Measurements from ENCODE around the gene KIF25. TPM values are rescaled to one million over a fixed set of nuclear protein-coding genes. Genes with fewer than 3 reads are reported as not detected.
A peak's percentile ranks its signal among the peaks of the same experiment; 100 is the strongest.

The KIF25 gene
- total RNA-seq, 1 experiment from 2014 or later, result 0.28 TPM

DNA sequence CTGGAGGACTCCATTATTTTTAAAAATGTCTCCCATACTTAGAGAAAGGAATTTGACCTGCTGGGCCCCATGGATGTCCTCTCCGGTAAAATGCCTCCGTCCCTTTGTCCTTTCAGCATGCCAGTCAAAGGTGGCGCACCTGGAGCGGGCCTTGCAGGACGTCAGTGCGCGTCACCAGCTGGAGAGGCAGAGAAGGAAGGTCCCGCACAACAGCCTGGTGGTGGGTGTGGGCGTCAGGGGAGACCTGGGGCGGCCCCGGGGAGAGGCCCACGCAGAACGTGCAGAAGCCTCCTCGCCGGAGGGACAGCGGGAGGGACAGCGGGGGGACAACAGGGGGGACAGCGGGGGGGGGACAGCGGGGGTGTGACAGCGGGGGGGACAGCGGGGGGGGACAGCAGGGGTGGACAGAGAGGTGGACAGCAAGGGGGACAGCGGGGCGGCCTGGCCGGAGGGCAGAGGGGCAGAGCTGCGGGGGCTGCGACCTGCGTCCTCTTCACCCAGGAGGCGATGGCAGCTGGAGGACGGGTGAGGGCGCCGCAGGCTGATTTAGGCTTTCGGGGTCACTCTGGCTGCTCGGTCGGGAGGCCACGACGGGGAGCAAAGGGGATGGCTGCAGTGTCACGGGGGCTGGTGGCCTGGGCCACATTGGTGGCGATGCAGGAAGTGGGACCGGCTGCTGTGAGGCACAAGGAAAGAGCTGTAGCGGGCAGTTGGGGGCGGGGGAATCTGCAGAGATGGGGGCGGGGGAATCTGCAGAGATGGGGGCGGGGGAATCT is 859 bp upstream of the KIF25 start (continued):
- TF ChIP-seq, protein P1, sequence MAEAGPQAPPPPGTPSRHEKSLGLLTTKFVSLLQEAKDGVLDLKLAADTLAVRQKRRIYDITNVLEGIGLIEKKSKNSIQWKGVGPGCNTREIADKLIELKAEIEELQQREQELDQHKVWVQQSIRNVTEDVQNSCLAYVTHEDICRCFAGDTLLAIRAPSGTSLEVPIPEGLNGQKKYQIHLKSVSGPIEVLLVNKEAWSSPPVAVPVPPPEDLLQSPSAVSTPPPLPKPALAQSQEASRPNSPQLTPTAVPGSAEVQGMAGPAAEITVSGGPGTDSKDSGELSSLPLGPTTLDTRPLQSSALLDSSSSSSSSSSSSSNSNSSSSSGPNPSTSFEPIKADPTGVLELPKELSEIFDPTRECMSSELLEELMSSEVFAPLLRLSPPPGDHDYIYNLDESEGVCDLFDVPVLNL (CRISPR knock-in tag; IDR thresholded peaks at IDR 0.05; ENCODE audit: borderline replicate concordance, low read depth), result no peak
- TF ChIP-seq, protein P2, sequence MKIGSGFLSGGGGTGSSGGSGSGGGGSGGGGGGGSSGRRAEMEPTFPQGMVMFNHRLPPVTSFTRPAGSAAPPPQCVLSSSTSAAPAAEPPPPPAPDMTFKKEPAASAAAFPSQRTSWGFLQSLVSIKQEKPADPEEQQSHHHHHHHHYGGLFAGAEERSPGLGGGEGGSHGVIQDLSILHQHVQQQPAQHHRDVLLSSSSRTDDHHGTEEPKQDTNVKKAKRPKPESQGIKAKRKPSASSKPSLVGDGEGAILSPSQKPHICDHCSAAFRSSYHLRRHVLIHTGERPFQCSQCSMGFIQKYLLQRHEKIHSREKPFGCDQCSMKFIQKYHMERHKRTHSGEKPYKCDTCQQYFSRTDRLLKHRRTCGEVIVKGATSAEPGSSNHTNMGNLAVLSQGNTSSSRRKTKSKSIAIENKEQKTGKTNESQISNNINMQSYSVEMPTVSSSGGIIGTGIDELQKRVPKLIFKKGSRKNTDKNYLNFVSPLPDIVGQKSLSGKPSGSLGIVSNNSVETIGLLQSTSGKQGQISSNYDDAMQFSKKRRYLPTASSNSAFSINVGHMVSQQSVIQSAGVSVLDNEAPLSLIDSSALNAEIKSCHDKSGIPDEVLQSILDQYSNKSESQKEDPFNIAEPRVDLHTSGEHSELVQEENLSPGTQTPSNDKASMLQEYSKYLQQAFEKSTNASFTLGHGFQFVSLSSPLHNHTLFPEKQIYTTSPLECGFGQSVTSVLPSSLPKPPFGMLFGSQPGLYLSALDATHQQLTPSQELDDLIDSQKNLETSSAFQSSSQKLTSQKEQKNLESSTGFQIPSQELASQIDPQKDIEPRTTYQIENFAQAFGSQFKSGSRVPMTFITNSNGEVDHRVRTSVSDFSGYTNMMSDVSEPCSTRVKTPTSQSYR (CRISPR knock-in tag; IDR thresholded peaks at IDR 0.05), result peak; percentile 30; the same call in 1 of the 2 replicates
- TF ChIP-seq, protein P3, sequence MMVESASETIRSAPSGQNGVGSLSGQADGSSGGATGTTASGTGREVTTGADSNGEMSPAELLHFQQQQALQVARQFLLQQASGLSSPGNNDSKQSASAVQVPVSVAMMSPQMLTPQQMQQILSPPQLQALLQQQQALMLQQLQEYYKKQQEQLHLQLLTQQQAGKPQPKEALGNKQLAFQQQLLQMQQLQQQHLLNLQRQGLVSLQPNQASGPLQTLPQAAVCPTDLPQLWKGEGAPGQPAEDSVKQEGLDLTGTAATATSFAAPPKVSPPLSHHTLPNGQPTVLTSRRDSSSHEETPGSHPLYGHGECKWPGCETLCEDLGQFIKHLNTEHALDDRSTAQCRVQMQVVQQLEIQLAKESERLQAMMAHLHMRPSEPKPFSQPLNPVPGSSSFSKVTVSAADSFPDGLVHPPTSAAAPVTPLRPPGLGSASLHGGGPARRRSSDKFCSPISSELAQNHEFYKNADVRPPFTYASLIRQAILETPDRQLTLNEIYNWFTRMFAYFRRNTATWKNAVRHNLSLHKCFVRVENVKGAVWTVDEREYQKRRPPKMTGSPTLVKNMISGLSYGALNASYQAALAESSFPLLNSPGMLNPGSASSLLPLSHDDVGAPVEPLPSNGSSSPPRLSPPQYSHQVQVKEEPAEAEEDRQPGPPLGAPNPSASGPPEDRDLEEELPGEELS (CRISPR knock-in tag; IDR thresholded peaks at IDR 0.05), result peak; percentile 48; the same call in 1 of the 2 replicates
- TF ChIP-seq ETV6 (CRISPR knock-in tag; IDR thresholded peaks at IDR 0.05), result no peak
- TF ChIP-seq, protein P4, sequence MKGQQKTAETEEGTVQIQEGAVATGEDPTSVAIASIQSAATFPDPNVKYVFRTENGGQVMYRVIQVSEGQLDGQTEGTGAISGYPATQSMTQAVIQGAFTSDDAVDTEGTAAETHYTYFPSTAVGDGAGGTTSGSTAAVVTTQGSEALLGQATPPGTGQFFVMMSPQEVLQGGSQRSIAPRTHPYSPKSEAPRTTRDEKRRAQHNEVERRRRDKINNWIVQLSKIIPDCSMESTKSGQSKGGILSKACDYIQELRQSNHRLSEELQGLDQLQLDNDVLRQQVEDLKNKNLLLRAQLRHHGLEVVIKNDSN (CRISPR knock-in tag; IDR thresholded peaks at IDR 0.05), result no peak

DNA sequence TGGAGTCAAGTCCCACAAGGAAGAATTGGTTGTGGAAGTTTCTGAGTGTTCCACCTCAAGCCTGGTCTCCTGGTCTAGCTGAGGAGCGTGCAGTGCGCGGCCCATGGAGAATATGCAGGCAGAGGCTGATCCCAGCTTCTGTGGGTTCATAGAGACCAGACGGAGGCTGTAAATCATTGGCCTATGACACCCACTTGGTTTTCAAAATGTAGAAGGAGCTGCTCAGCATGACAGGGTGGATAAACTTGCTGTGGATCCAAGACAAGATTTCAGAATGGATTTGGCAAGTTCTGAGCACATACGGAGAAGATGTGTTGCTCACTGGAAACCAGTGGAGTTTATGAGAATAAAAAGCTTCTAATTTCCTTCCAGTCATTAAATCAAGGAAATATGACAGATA is 744 bp downstream of the KIF25 start:
- H3K4me3 Mint-ChIP-seq, result no peak overlapping the region
- CTCF ChIA-PET, result interaction anchor here (1.3 to 1.9 kb wide), 2 partner anchors 30 to 62 kb away, joined by 3 to 5 read pairs; no protein-coding TSS in a partner anchor
- H3K4me1 Mint-ChIP-seq, result peaks cover 5% of the 10 kb centered on the region
- DNase-seq (ENCODE audit: low spot score) (no peak), ATAC-seq (no peak)
- H3K9me3 Mint-ChIP-seq, result peaks cover 15% of the 10 kb centered on the region
- H3K27ac Mint-ChIP-seq, result no peak overlapping the region
- POLR2A ChIA-PET, result no interaction called here
- H3K27me3 Mint-ChIP-seq (ENCODE audit: low read depth), result no peaks in the 10 kb centered on the region
- peaks cover 9% of the 10 kb centered on the region; the same call in 1 of the 2 replicates for H3K36me3 Mint-ChIP-seq
- TF ChIP-seq, protein P5, sequence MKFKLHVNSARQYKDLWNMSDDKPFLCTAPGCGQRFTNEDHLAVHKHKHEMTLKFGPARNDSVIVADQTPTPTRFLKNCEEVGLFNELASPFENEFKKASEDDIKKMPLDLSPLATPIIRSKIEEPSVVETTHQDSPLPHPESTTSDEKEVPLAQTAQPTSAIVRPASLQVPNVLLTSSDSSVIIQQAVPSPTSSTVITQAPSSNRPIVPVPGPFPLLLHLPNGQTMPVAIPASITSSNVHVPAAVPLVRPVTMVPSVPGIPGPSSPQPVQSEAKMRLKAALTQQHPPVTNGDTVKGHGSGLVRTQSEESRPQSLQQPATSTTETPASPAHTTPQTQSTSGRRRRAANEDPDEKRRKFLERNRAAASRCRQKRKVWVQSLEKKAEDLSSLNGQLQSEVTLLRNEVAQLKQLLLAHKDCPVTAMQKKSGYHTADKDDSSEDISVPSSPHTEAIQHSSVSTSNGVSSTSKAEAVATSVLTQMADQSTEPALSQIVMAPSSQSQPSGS (CRISPR knock-in tag; IDR thresholded peaks at IDR 0.05; ENCODE audit: borderline replicate concordance, low read depth), result no peak
- TF ChIP-seq RORB (CRISPR knock-in tag; IDR thresholded peaks at IDR 0.05) (no peak), ZNF396 (CRISPR knock-in tag; IDR thresholded peaks at IDR 0.05; ENCODE audit: borderline replicate concordance) (no peak), SP1 (CRISPR knock-in tag; conservative IDR thresholded peaks at IDR 0.05) (no peak), CREB1 (CRISPR knock-in tag; IDR thresholded peaks at IDR 0.05) (no peak)
- TF ChIP-seq, protein P6, sequence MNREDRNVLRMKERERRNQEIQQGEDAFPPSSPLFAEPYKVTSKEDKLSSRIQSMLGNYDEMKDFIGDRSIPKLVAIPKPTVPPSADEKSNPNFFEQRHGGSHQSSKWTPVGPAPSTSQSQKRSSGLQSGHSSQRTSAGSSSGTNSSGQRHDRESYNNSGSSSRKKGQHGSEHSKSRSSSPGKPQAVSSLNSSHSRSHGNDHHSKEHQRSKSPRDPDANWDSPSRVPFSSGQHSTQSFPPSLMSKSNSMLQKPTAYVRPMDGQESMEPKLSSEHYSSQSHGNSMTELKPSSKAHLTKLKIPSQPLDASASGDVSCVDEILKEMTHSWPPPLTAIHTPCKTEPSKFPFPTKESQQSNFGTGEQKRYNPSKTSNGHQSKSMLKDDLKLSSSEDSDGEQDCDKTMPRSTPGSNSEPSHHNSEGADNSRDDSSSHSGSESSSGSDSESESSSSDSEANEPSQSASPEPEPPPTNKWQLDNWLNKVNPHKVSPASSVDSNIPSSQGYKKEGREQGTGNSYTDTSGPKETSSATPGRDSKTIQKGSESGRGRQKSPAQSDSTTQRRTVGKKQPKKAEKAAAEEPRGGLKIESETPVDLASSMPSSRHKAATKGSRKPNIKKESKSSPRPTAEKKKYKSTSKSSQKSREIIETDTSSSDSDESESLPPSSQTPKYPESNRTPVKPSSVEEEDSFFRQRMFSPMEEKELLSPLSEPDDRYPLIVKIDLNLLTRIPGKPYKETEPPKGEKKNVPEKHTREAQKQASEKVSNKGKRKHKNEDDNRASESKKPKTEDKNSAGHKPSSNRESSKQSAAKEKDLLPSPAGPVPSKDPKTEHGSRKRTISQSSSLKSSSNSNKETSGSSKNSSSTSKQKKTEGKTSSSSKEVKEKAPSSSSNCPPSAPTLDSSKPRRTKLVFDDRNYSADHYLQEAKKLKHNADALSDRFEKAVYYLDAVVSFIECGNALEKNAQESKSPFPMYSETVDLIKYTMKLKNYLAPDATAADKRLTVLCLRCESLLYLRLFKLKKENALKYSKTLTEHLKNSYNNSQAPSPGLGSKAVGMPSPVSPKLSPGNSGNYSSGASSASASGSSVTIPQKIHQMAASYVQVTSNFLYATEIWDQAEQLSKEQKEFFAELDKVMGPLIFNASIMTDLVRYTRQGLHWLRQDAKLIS (CRISPR knock-in tag; IDR thresholded peaks at IDR 0.05; ENCODE audit: borderline replicate concordance), result no peak
- TF ChIP-seq, protein P7, sequence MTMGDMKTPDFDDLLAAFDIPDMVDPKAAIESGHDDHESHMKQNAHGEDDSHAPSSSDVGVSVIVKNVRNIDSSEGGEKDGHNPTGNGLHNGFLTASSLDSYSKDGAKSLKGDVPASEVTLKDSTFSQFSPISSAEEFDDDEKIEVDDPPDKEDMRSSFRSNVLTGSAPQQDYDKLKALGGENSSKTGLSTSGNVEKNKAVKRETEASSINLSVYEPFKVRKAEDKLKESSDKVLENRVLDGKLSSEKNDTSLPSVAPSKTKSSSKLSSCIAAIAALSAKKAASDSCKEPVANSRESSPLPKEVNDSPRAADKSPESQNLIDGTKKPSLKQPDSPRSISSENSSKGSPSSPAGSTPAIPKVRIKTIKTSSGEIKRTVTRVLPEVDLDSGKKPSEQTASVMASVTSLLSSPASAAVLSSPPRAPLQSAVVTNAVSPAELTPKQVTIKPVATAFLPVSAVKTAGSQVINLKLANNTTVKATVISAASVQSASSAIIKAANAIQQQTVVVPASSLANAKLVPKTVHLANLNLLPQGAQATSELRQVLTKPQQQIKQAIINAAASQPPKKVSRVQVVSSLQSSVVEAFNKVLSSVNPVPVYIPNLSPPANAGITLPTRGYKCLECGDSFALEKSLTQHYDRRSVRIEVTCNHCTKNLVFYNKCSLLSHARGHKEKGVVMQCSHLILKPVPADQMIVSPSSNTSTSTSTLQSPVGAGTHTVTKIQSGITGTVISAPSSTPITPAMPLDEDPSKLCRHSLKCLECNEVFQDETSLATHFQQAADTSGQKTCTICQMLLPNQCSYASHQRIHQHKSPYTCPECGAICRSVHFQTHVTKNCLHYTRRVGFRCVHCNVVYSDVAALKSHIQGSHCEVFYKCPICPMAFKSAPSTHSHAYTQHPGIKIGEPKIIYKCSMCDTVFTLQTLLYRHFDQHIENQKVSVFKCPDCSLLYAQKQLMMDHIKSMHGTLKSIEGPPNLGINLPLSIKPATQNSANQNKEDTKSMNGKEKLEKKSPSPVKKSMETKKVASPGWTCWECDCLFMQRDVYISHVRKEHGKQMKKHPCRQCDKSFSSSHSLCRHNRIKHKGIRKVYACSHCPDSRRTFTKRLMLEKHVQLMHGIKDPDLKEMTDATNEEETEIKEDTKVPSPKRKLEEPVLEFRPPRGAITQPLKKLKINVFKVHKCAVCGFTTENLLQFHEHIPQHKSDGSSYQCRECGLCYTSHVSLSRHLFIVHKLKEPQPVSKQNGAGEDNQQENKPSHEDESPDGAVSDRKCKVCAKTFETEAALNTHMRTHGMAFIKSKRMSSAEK (CRISPR knock-in tag; IDR thresholded peaks at IDR 0.05; ENCODE audit: borderline replicate concordance), result no peak
- TF ChIP-seq, protein P8, sequence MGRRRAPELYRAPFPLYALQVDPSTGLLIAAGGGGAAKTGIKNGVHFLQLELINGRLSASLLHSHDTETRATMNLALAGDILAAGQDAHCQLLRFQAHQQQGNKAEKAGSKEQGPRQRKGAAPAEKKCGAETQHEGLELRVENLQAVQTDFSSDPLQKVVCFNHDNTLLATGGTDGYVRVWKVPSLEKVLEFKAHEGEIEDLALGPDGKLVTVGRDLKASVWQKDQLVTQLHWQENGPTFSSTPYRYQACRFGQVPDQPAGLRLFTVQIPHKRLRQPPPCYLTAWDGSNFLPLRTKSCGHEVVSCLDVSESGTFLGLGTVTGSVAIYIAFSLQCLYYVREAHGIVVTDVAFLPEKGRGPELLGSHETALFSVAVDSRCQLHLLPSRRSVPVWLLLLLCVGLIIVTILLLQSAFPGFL (CRISPR knock-in tag; IDR thresholded peaks at IDR 0.05; ENCODE audit: borderline replicate concordance), result no peak

Measured in WTC11 (cell line).